K562 (cell line): ENCODE data around the gene HUS1. TPM values are rescaled to one million over a fixed set of nuclear protein-coding genes. Genes with fewer than 3 reads are reported as not detected.

Experiments used
- ATAC-seq: fragments of 200-7000 bp; cut with Tn5 transposase; 3 replicates; pipeline ENCODE4 v1.9.1; 2020; ENCODE audit warnings: moderate library complexity
- Bru-seq: library from RNA; stranded (reverse); fragments of 400-500 nt; gene quantifications from one replicate; lab custom pipeline; 2021; lab: Mats Ljungman, UMichigan
- BruChase-seq, 2 experiments: library from RNA; stranded (reverse); fragments of 400-500 nt; gene quantifications; one replicate each; lab custom pipeline; 2021; lab: Mats Ljungman, UMichigan
- BruUV-seq: library from RNA; stranded (reverse); fragments of 400-500 nt; replicated peaks from 2 replicates; lab custom pipeline; 2021; lab: Mats Ljungman, UMichigan
- CTCF ChIA-PET: fragments of 300-600 bp; formaldehyde crosslinking; extraction: SDS; loops from one replicate; lab custom pipeline; 2021; ENCODE audit warnings: low intra/inter-chr PET ratio; lab: Yijun Ruan, JAX
- POLR2A ChIA-PET: fragments of 300-600, 350-650 bp; sonication (Branson Sonifier 250); formaldehyde crosslinking; extraction: SDS; loops from one replicate; lab custom pipeline; 2021; ENCODE audit warnings: antibody characterized with exemption, inconsistent platforms; lab: Yijun Ruan, JAX
- DNase-seq, 4 experiments: peaks; one replicate each; pipeline versions ENCODE4 v3.0.0 to v3.0.0-alpha.2; 2011 to 2018; ENCODE audit warnings: low spot score in 3 of 4, mixed read lengths in 3 of 4; ENCODE audit errors: extremely low read depth in 1 of 4
- FAIRE-seq: peaks from 2 replicates; lab custom pipeline; 2011; peaks lifted over from hg19 to GRCh38; lab: Jason Lieb, UNC
- H2AFZ ChIP-seq: 2 replicates; pipeline ENCODE4 v1.6.0; 2011; ENCODE audit warnings: low read depth, low read length, control low read depth, inconsistent platforms
- H3K27ac ChIP-seq: fragments of 200-600 bp; 3 replicates; pipeline ENCODE4 v1.8.0; 2011; ENCODE audit warnings: low read depth, mild to moderate bottlenecking, control low read depth, inconsistent platforms, low read length, moderate library complexity, mixed read lengths; ENCODE audit errors: extremely low read depth
- H3K27me3 ChIP-seq, 2 experiments: fragments of 300-600 bp in 1 of 2; 2 replicates in 1 of 2; 3 replicates in 1 of 2; pipeline versions ENCODE4 v1.6.0 to v1.8.0; 2011; ENCODE audit warnings: inconsistent platforms in 2 of 2, low read length in 2 of 2, mild to moderate bottlenecking in 1 of 2, mixed read lengths in 1 of 2, moderate library complexity in 1 of 2; ENCODE audit not compliant: control insufficient read depth in 2 of 2, insufficient read depth in 2 of 2
- H3K36me3 ChIP-seq: fragments of 300-600 bp; 3 replicates; pipeline ENCODE4 v1.8.0; 2011; ENCODE audit warnings: mild to moderate bottlenecking, low read length, inconsistent platforms; ENCODE audit not compliant: control insufficient read depth, insufficient read depth
- H3K4me1 ChIP-seq, 2 experiments: fragments of 200-600 bp in 1 of 2; replicated peaks in 1 of 2; 2 replicates in 1 of 2; 3 replicates in 1 of 2; pipeline versions ENCODE4 v1.5.1 to v1.8.0; 2011; ENCODE audit warnings: inconsistent platforms in 2 of 2, low read length in 2 of 2, mild to moderate bottlenecking in 1 of 2, mixed read lengths in 1 of 2, moderate library complexity in 1 of 2; ENCODE audit not compliant: control insufficient read depth in 2 of 2, insufficient read depth in 2 of 2
- H3K4me2 ChIP-seq: 2 replicates; pipeline ENCODE4 v1.6.1; 2011; ENCODE audit warnings: low read length, control low read depth, inconsistent platforms, mixed read lengths; ENCODE audit not compliant: insufficient read depth
- H3K4me3 ChIP-seq: fragments of 200-600 bp; sonication (generic), shearing (Covaris generic); 2 replicates; pipeline ENCODE4 v1.5.1; 2016; ENCODE audit warnings: control low read depth, inconsistent platforms
- H3K79me2 ChIP-seq: fragments of 200-600 bp; 3 replicates; pipeline ENCODE4 v1.8.0; 2011; ENCODE audit warnings: low read length, inconsistent platforms; ENCODE audit not compliant: control insufficient read depth, insufficient read depth
- H3K9ac ChIP-seq, 2 experiments: 2 replicates each; pipeline versions ENCODE4 v1.6.0 to v1.6.1; 2011; ENCODE audit warnings: low read depth in 2 of 2, low read length in 2 of 2, control low read depth in 1 of 2, inconsistent platforms in 1 of 2, mild to moderate bottlenecking in 1 of 2, mixed read lengths in 1 of 2; ENCODE audit not compliant: insufficient read depth in 1 of 2
- H3K9me1 ChIP-seq: one replicate; pipeline ENCODE4 v1.6.0; 2011; ENCODE audit warnings: inconsistent platforms, mild to moderate bottlenecking, low read length, moderate library complexity; ENCODE audit not compliant: control insufficient read depth, insufficient read depth
- H3K9me3 ChIP-seq: replicated peaks from 2 replicates; pipeline ENCODE4 v1.5.1; 2011; ENCODE audit warnings: low read depth, low read length, inconsistent platforms; ENCODE audit not compliant: control insufficient read depth, insufficient read depth
- H4K20me1 ChIP-seq: replicated peaks from 2 replicates; pipeline ENCODE4 v1.6.1; 2011; ENCODE audit warnings: low read length, inconsistent platforms, mixed read lengths; ENCODE audit not compliant: control insufficient read depth, insufficient read depth
- ARID1B ChIP-seq: fragments of 450-650 bp; IDR thresholded peaks from 2 replicates; pipeline ENCODE4 v1.6.1; 2016; ENCODE audit warnings: antibody characterized with exemption, mild to moderate bottlenecking, inconsistent platforms
- KLF13 ChIP-seq: fragments of 450-650 bp; IDR thresholded peaks from 2 replicates; pipeline ENCODE4 v1.6.1; 2016; ENCODE audit warnings: missing genetic modification characterization, low read depth, mild to moderate bottlenecking, missing compliant biosample characterization, moderate library complexity, borderline replicate concordance
- KLF6 ChIP-seq: fragments of 250-450 bp; sonication (Bioruptor Pico); IDR thresholded peaks from 2 replicates; pipeline ENCODE4 v1.4.0; 2020; ENCODE audit warnings: mild to moderate bottlenecking, moderate library complexity, borderline replicate concordance
- TAF1 ChIP-seq: IDR thresholded peaks from 2 replicates; pipeline ENCODE4 v1.6.1; 2011; ENCODE audit warnings: mild to moderate bottlenecking, low read length, moderate library complexity; ENCODE audit not compliant: insufficient read depth, control insufficient read depth, severe bottlenecking; ENCODE audit errors: extremely low read depth
- TRIM24 ChIP-seq, 2 experiments: fragments of 450-650 bp; IDR thresholded peaks; 2 replicates each; pipeline ENCODE4 v1.6.1; 2016
- ZBTB17 ChIP-seq: fragments of 450-650 bp; formaldehyde crosslinking; IDR thresholded peaks from 2 replicates; pipeline ENCODE4 v1.4.0; 2020; ENCODE audit warnings: mild to moderate bottlenecking
- ZNF263 ChIP-seq: sonication (generic); formaldehyde crosslinking; IDR thresholded peaks from 2 replicates; pipeline ENCODE4 v1.8.0; 2022; ENCODE audit warnings: mild to moderate bottlenecking, missing genetic modification reagents, borderline replicate concordance
- ZNF717 ChIP-seq: fragments of 250-450 bp; sonication (Bioruptor Pico); IDR thresholded peaks from 2 replicates; pipeline ENCODE4 v1.5.0; 2021
- WGBS: fragments of 100-300 bp; shearing (Covaris generic); methylation state at CpG from one replicate; pipeline ENCODE4 v1.1.6; 2016; ENCODE audit warnings: low coverage, mixed read lengths; ENCODE audit not compliant: insufficient coverage; ENCODE audit errors: missing lambda C conversion rate; 5-methylcytosine and 5-hydroxymethylcytosine counted together
- in situ Hi-C: fragments of 300-500 bp; cut with MboI; formaldehyde crosslinking; loops from 4 replicates; pipeline ENCODE4 v1.15.0; 2018; ENCODE audit warnings: inconsistent platforms, mixed read lengths
- intact Hi-C: fragments of 100-400 bp; cut with micrococcal nuclease; formaldehyde crosslinking; loops from 2 replicates; pipeline ENCODE4 v1.14.2; 2022
- long read RNA-seq, 3 experiments: library from polyadenylated mRNA in 2 of 3; library from RNA in 1 of 3; unstranded in 2 of 3; stranded (forward) in 1 of 3; transcript quantifications; one replicate each; pipeline ENCODE4 v2.0.0, GENCODE V29; 2019 to 2022
- polyA minus RNA-seq, 3 experiments: library from RNA; depleted of rRNA, polyadenylated mRNA; stranded (reverse); fragments of >200 nt; gene quantifications; 2 replicates each; pipeline ENCODE4 v1.2.3, GENCODE V29; 2011
- polyA plus RNA-seq, 8 experiments: library from polyadenylated mRNA; depleted of rRNA in 4 of 8; stranded (reverse) in 5 of 8; unstranded in 3 of 8; fragments of >200 nt; fragmentation: Nextera tagmentation in 2 of 8; fragmentation: Illumina TruSeq in 1 of 8; extraction: Ambion mirVana in 2 of 8; extraction: Trizol in 1 of 8; gene quantifications; 2 replicates each; pipeline versions ENCODE4 v1.2.1 to v1.2.3, GENCODE V29; 2011 to 2014; ENCODE audit warnings: inconsistent platforms in 1 of 8, missing spikeins in 1 of 8
- total RNA-seq, 7 experiments: library from RNA; depleted of rRNA in 6 of 7; stranded (reverse); fragments of >200 nt in 6 of 7; fragmentation: Illumina TruSeq in 2 of 7; extraction: Trizol in 2 of 7; gene quantifications; 2 replicates each; pipeline versions ENCODE4 v1.2.1 to v1.2.3, GENCODE V29; 2011 to 2021; ENCODE audit warnings: low replicate concordance in 1 of 7
- TF ChIP-seq, protein P1 (sequence below): fragments of 450-650 bp; IDR thresholded peaks from 2 replicates; pipeline ENCODE4 v1.6.1; 2018; ENCODE audit not compliant: partially characterized antibody

Gene HUS1
- total RNA-seq (2011; cell fraction: chromatin; rRNA removed; ENCODE audit: low replicate concordance): 34.7 and 59.2 TPM in 2 replicates
- 25.5 and 27.2 TPM in 2 replicates for total RNA-seq (2011; cell fraction: nucleolus; rRNA removed)
- 39.0 and 46.1 TPM in 2 replicates for total RNA-seq (2011; cell fraction: nucleoplasm; rRNA removed)
- total RNA-seq (2014; rRNA removed) (9.8 and 11.5 TPM in 2 replicates), total RNA-seq (2014; rRNA removed; fragmentation: Illumina TruSeq; extraction: Trizol) (14.5 and 15.8 TPM in 2 replicates), total RNA-seq (2015; rRNA removed; fragmentation: Illumina TruSeq; extraction: Trizol) (16.0 and 17.1 TPM in 2 replicates), total RNA-seq (2021) (15.3 and 19.8 TPM in 2 replicates), polyA plus RNA-seq (2011; rRNA removed) (14.3 and 17.1 TPM in 2 replicates), polyA plus RNA-seq (2014; fragmentation: Illumina TruSeq; extraction: Trizol) (16.5 and 20.8 TPM in 2 replicates), polyA plus RNA-seq (2014; fragmentation: Nextera tagmentation; extraction: Ambion mirVana) (10 to 100 TPM; 25.2 to 27.0 TPM), polyA plus RNA-seq (2014; rRNA removed) (14.7 and 15.9 TPM in 2 replicates), polyA minus RNA-seq (2011; rRNA and poly(A)+ RNA removed) (31.4 and 32.2 TPM in 2 replicates), Bru-seq, nascent RNA (percentile 81 among the genes with signal in this experiment), BruChase-seq, experiment 1, labeled RNA remaining after a 2-hour chase (percentile 79 among the genes with signal in this experiment), BruChase-seq, experiment 2, labeled RNA remaining after a 6-hour chase (percentile 80 among the genes with signal in this experiment)
- 6.6 and 10.8 TPM in 2 replicates for polyA plus RNA-seq (2011; cell fraction: cytosol; rRNA removed)
- 11.5 and 11.6 TPM in 2 replicates for polyA plus RNA-seq (2011; cell fraction: nucleus; rRNA removed)
- polyA plus RNA-seq (2012): 12.0 and 13.5 TPM in 2 replicates
- polyA minus RNA-seq (2011; cell fraction: cytosol; rRNA and poly(A)+ RNA removed): 10.0 and 12.7 TPM in 2 replicates
- polyA minus RNA-seq (2011; cell fraction: nucleus; rRNA and poly(A)+ RNA removed): 18.6 and 20.5 TPM in 2 replicates
- long read RNA-seq, experiment 1, transcript HUS1-201 (8 exons, 2,935 nt): major isoform, 19 of 34 reads
- long read RNA-seq, experiment 1, partial matches to known transcripts: 2 of 34 reads
- long read RNA-seq, experiment 1, other reads (novel, unspliced or antisense): 12 of 34 reads
- long read RNA-seq, experiment 2, partial matches to known transcripts: 2 of 8 reads
- long read RNA-seq, experiment 2, other reads (novel, unspliced or antisense): 2 of 8 reads
- long read RNA-seq, experiment 3, partial matches to known transcripts: 0 of 11 reads
- long read RNA-seq, experiment 3, other reads (novel, unspliced or antisense): 7 of 11 reads

DNA sequence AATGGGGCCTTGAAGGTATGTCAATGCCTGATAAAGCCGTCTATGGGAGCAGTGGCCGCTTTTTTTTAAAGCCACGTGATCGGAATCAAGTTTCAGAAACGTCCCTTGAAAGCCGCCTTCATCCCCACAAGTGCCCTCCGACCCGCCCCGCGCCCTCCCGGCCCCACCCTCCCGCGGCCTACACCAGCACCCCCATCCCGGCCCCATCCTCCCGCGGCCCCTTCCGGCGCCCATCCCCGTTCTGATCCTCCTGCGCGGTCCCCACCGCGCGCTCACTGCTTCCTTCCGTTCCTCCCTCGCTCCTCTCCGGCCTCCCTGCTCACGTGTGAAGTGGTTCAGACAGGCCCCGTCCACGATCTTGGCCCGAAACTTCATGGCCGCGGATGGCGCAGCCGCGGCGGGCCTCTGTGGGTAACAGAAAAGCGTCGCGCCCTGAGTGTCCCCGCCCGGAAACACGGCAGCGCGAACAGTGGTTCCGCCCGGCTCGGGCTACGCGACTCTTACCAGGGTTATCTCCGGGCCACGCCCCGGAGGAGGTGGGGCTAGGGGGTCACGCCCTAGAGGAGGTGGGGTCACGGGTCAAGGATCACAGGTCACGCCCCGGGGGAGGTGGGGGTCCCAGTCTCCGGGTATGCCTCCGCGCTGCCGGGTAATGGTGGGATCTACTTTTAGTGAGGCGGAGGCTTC, at the start of gene HUS1:
Gene HUS1, minus strand, starts transcription at position 471 of the 687 bp plus-strand sequence. Its CDS starts 96 bp downstream, at position 375.
- Histone ChIP-seq H3K4me2 (peak within 1 kb of the TSS; percentile 98), H3K9me1 (no peaks in the 10 kb centered on the region), H3K36me3 (peaks cover 41% of the 10 kb centered on the region), H3K4me3 (peak within 1 kb of the TSS; percentile 53), H4K20me1 (no peaks in the 10 kb centered on the region), H3K9ac (peak within 1 kb of the TSS; percentile 77 to 91), H3K27ac (peak within 1 kb of the TSS; percentile 82), H3K4me1 (peaks cover 5 to 6% of the 10 kb centered on the region in 2 experiments; a peak in 4 of 5 replicates), H3K9me3 (no peaks in the 10 kb centered on the region), H3K79me2 (peaks cover 16% of the 10 kb centered on the region), H3K27me3 (no peaks in the 10 kb centered on the region), H2AFZ (peak within 1 kb of the TSS; percentile 91)
- peak; percentile 94 to 95 (median 95) for DNase-seq
- intact Hi-C loops: loop anchor here (2.0 kb wide), 1 partner anchor 110 kb away; the partner anchor contains the start of gene UPP1
- in situ Hi-C loops: no loop called here
- peak; percentile 99 for ATAC-seq
- FAIRE-seq: peak; percentile 86
- ChIA-PET CTCF (no interaction called here), POLR2A (interaction anchor here (0.6 kb wide), 1 partner anchor 109 kb away, joined by 4 read pairs; no protein-coding TSS in a partner anchor)
- 4% methylated on average over 27 of the region's 62 CpGs for WGBS
- BruUV-seq: no TSS peak
- no peak for TF ChIP-seq KLF6 (CRISPR knock-in tag)
- peak; percentile 47; the same call in 1 of the 2 replicates for TF ChIP-seq ARID1B
- peak; percentile 84 for TF ChIP-seq KLF13 (tag)
- TF ChIP-seq ZNF717: no peak
- peak; percentile 89 for TF ChIP-seq TAF1
- no peak for TF ChIP-seq ZBTB17 (CRISPR knock-in tag)
- TF ChIP-seq TRIM24 (IDR thresholded peaks at IDR 0.05): peak in 1 of 2 experiments; percentile 99; a peak in 2 of 4 replicates
- peak; percentile 87 for TF ChIP-seq ZNF263 (CRISPR knock-in tag)
- TF ChIP-seq, protein P1, sequence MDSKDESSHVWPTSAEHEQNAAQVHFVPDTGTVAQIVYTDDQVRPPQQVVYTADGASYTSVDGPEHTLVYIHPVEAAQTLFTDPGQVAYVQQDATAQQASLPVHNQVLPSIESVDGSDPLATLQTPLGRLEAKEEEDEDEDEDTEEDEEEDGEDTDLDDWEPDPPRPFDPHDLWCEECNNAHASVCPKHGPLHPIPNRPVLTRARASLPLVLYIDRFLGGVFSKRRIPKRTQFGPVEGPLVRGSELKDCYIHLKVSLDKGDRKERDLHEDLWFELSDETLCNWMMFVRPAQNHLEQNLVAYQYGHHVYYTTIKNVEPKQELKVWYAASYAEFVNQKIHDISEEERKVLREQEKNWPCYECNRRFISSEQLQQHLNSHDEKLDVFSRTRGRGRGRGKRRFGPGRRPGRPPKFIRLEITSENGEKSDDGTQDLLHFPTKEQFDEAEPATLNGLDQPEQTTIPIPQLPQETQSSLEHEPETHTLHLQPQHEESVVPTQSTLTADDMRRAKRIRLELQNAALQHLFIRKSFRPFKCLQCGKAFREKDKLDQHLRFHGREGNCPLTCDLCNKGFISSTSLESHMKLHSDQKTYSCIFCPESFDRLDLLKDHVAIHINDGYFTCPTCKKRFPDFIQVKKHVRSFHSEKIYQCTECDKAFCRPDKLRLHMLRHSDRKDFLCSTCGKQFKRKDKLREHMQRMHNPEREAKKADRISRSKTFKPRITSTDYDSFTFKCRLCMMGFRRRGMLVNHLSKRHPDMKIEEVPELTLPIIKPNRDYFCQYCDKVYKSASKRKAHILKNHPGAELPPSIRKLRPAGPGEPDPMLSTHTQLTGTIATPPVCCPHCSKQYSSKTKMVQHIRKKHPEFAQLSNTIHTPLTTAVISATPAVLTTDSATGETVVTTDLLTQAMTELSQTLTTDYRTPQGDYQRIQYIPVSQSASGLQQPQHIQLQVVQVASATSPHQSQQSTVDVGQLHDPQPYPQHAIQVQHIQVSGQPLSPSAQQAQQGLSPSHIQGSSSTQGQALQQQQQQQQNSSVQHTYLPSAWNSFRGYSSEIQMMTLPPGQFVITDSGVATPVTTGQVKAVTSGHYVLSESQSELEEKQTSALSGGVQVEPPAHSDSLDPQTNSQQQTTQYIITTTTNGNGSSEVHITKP: peak; percentile 84
